ENCODE results near the gene SPTLC1.

- no peak for TF ChIP-seq POLR2A (IDR thresholded peaks at IDR 0.05)
- TF ChIP-seq, protein P1, sequence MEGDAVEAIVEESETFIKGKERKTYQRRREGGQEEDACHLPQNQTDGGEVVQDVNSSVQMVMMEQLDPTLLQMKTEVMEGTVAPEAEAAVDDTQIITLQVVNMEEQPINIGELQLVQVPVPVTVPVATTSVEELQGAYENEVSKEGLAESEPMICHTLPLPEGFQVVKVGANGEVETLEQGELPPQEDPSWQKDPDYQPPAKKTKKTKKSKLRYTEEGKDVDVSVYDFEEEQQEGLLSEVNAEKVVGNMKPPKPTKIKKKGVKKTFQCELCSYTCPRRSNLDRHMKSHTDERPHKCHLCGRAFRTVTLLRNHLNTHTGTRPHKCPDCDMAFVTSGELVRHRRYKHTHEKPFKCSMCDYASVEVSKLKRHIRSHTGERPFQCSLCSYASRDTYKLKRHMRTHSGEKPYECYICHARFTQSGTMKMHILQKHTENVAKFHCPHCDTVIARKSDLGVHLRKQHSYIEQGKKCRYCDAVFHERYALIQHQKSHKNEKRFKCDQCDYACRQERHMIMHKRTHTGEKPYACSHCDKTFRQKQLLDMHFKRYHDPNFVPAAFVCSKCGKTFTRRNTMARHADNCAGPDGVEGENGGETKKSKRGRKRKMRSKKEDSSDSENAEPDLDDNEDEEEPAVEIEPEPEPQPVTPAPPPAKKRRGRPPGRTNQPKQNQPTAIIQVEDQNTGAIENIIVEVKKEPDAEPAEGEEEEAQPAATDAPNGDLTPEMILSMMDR (IDR thresholded peaks at IDR 0.05) = no peak
These were observed 37.3 kb downstream of the SPTLC1 start for GRCh38 chr9:92077888-92078287.

Measured in testis (tissue), 2 donors.